ENCODE measurements around the gene TNFRSF1A. TPM values are rescaled to one million over a fixed set of nuclear protein-coding genes. Genes with fewer than 3 reads are reported as not detected.

Gene TNFRSF1A
- total and polyA plus RNA-seq, 7 donors, result 31.7 to 191 (median 135) TPM

GRCh38 chr12:6343518-6343917 is 1.6 kb upstream of the TNFRSF1A start:
- H3K27ac ChIP-seq, result peak overlapping the region; percentile 93 to 98 (median 97)
- no peaks in the 10 kb centered on the region for H3K36me3 ChIP-seq
- 46 to 61% methylated on average over 5 of the region's 5 CpGs for WGBS, 2 donors
- no peak for DNase-seq
- no peaks in the 10 kb centered on the region for H3K9me3 ChIP-seq
- H3K27me3 ChIP-seq, result no peaks in the 10 kb centered on the region
- H3K4me3 ChIP-seq, result no peak overlapping the region
- TF ChIP-seq CTCF (IDR thresholded peaks at IDR 0.05), result no peak
- TF ChIP-seq POLR2A (IDR thresholded peaks at IDR 0.05), result no peak
- no peak for TF ChIP-seq POLR2AphosphoS5 (IDR thresholded peaks at IDR 0.05)
- no peak for TF ChIP-seq EP300 (IDR thresholded peaks at IDR 0.05)
- H3K4me1 ChIP-seq, result peaks cover 0 to 71% (median 50%) of the 10 kb centered on the region in 4 donors
- intact Hi-C loops (cut with DNase I), result loop anchor here (2.0 kb wide), 1 partner anchor 17 kb away; no protein-coding TSS in a partner anchor

- TF ChIP-seq CTCF (IDR thresholded peaks at IDR 0.05), result no peak
- no peak for TF ChIP-seq POLR2AphosphoS5 (IDR thresholded peaks at IDR 0.05)
- TF ChIP-seq POLR2A (IDR thresholded peaks at IDR 0.05), result no peak
- TF ChIP-seq EP300 (IDR thresholded peaks at IDR 0.05), result no peak
- Histone ChIP-seq H3K27me3 (no peaks in the 10 kb centered on the region), H3K4me1 (peaks cover 0 to 71% (median 53%) of the 10 kb centered on the region in 4 donors), H3K4me3 (peak overlapping the region; percentile 80 to 88 (median 87)), H3K36me3 (no peaks in the 10 kb centered on the region), H3K27ac (peak overlapping the region; percentile 93 to 98 (median 97)), H3K9me3 (no peaks in the 10 kb centered on the region)
- intact Hi-C loops (cut with DNase I), result loop anchor here (2.0 kb wide), 1 partner anchor 18 kb away; no protein-coding TSS in a partner anchor
- DNase-seq, result no peak
- WGBS, 2 donors, result 50 to 51% methylated on average over 7 of the region's 7 CpGs
Observed at GRCh38 chr12:6342140-6342889, 439 bp upstream of the TNFRSF1A start.

- TF ChIP-seq POLR2A (IDR thresholded peaks at IDR 0.05), result no peak
- no peak for TF ChIP-seq POLR2AphosphoS5 (IDR thresholded peaks at IDR 0.05)
- 2 to 4% methylated on average over 15 of the region's 15 CpGs for WGBS, 2 donors
- Histone ChIP-seq H3K27me3 (no peaks in the 10 kb centered on the region), H3K4me3 (peak overlapping the region; percentile 80 to 88 (median 87)), H3K27ac (peak overlapping the region; percentile 93 to 98 (median 97)), H3K9me3 (no peaks in the 10 kb centered on the region), H3K36me3 (no peaks in the 10 kb centered on the region), H3K4me1 (peaks cover 0 to 67% (median 55%) of the 10 kb centered on the region in 4 donors)
- no peak for DNase-seq
- intact Hi-C loops (cut with DNase I), result loop anchor here (2.0 kb wide), 1 partner anchor 90 kb away; no protein-coding TSS in a partner anchor
Observed at GRCh38 chr12:6340745-6341416, 995 bp downstream of the TNFRSF1A start.

- intact Hi-C loops (cut with DNase I), result loop anchor here (2.0 kb wide), 1 partner anchor 91 kb away; no protein-coding TSS in a partner anchor
- TF ChIP-seq POLR2AphosphoS5 (IDR thresholded peaks at IDR 0.05) (peak in 3 of 4 donors; percentile 72 to 85 (median 81)), CTCF (IDR thresholded peaks at IDR 0.05) (no peak), EP300 (IDR thresholded peaks at IDR 0.05) (no peak), POLR2A (IDR thresholded peaks at IDR 0.05) (peak; percentile 73 to 79)
- WGBS, 2 donors, result 1 to 2% methylated on average over 9 of the region's 9 CpGs
- Histone ChIP-seq H3K36me3 (no peaks in the 10 kb centered on the region), H3K4me1 (peaks cover 0 to 68% (median 59%) of the 10 kb centered on the region in 4 donors), H3K9me3 (no peaks in the 10 kb centered on the region), H3K27me3 (no peaks in the 10 kb centered on the region), H3K4me3 (peak overlapping the region; percentile 80 to 88 (median 87)), H3K27ac (peak overlapping the region; percentile 93 to 98 (median 97))
- peak; percentile 86 for DNase-seq
Observed at GRCh38 chr12:6340032-6340638, 1.7 kb downstream of the TNFRSF1A start.

Measured in sigmoid colon (tissue), 7 donors.